ENCODE results near the gene SORCS2. TPM values are rescaled to one million over a fixed set of nuclear protein-coding genes. Genes with fewer than 3 reads are reported as not detected.

Gene SORCS2
- total RNA-seq, 4 donors from 2014 or later, result 1.1 to 2.5 (median 2.0) TPM

GRCh38 chr4:7343950-7344349 lies 151.6 kb downstream of the SORCS2 start:
- intact Hi-C loops (cut with DNase I), result no loop called here
- TF ChIP-seq POLR2A (IDR thresholded peaks at IDR 0.05) (no peak), CTCF (IDR thresholded peaks at IDR 0.05) (no peak)
- no peak for DNase-seq
- H3K27me3 ChIP-seq, result no peaks in the 10 kb centered on the region
- 57% methylated on average over 7 of the region's 8 CpGs; no CpG with 5 or more reads in 1 of the 2 donors for WGBS, 2 donors
- peaks cover 0 to 12% (median 0%) of the 10 kb centered on the region in 3 donors for H3K4me1 ChIP-seq
- no peaks in the 10 kb centered on the region for H3K36me3 ChIP-seq
- H3K27ac ChIP-seq, result no peak overlapping the region
- peaks cover 0 to 4% (median 0%) of the 10 kb centered on the region in 3 donors for H3K9me3 ChIP-seq
- no peak overlapping the region for H3K4me3 ChIP-seq

DNA sequence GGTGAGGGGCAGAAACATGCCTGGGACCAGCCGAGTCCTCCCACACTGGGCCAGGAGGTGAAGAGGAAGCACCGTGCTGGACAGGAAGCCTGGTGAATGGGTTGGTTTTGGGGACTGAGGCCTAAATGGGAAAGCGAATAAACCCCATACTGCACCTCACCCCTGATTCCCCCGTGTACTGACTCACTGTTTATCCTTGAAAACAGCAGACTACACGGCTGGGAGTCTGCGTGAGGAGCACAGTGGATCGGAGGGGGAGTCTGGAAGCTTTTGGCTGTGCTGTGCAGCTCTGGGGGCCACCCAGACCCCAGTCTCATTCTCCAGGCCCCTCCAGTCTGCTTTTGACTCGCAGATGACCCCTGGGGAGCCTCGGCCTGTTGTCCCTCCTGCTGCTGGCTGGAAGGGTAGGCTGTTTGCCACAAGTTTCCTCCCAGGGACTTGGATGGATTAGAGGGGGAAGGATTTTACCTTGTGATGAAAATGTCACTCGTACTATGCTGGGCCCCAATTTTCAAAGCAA lies 152.4 kb downstream of the SORCS2 start:
- 67 to 75% methylated on average over 8 to 10 of the region's 10 CpGs for WGBS, 2 donors

DNA sequence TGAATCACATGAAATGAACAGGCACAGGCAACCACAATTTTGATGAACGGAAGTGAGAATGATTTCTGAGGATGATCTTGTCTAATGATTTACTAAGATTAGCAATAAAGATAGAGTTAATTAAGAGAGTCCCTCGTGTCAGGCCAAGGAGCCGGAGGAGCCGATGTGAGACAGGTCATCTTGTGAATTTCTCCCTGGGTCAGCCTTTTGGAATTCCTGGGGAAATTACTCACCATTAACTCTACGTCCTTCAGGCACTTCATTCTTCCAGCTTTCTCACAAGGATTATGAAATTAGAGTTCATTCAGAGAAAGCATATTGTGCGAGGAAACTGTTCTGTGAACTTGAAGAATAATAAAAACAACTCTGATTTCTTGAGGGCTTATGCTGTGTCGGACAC lies 155.6 kb downstream of the SORCS2 start:
- DNase-seq, result no peak
- Histone ChIP-seq H3K27me3 (no peaks in the 10 kb centered on the region), H3K4me3 (no peak overlapping the region), H3K27ac (no peak overlapping the region), H3K4me1 (peaks cover 0 to 12% (median 0%) of the 10 kb centered on the region in 3 donors), H3K9me3 (peaks cover 0 to 4% (median 0%) of the 10 kb centered on the region in 3 donors), H3K36me3 (no peaks in the 10 kb centered on the region)
- intact Hi-C loops (cut with DNase I), result no loop called here
- TF ChIP-seq POLR2A (IDR thresholded peaks at IDR 0.05), result no peak
- TF ChIP-seq CTCF (IDR thresholded peaks at IDR 0.05), result no peak
- WGBS, 2 donors, result 82 to 83% methylated on average over 7 of the region's 7 CpGs

More for the DNA sequence above, 152.4 kb downstream of the SORCS2 start:
- peaks cover 0 to 4% (median 0%) of the 10 kb centered on the region in 3 donors for H3K9me3 ChIP-seq
- no peak for TF ChIP-seq POLR2A (IDR thresholded peaks at IDR 0.05)
- TF ChIP-seq CTCF (IDR thresholded peaks at IDR 0.05), result no peak
- peaks cover 0 to 12% (median 0%) of the 10 kb centered on the region in 3 donors for H3K4me1 ChIP-seq
- no peak for DNase-seq
- H3K36me3 ChIP-seq, result no peaks in the 10 kb centered on the region
- H3K4me3 ChIP-seq, result no peak overlapping the region
- no peak overlapping the region for H3K27ac ChIP-seq
- intact Hi-C loops (cut with DNase I), result no loop called here
- no peaks in the 10 kb centered on the region for H3K27me3 ChIP-seq

DNA sequence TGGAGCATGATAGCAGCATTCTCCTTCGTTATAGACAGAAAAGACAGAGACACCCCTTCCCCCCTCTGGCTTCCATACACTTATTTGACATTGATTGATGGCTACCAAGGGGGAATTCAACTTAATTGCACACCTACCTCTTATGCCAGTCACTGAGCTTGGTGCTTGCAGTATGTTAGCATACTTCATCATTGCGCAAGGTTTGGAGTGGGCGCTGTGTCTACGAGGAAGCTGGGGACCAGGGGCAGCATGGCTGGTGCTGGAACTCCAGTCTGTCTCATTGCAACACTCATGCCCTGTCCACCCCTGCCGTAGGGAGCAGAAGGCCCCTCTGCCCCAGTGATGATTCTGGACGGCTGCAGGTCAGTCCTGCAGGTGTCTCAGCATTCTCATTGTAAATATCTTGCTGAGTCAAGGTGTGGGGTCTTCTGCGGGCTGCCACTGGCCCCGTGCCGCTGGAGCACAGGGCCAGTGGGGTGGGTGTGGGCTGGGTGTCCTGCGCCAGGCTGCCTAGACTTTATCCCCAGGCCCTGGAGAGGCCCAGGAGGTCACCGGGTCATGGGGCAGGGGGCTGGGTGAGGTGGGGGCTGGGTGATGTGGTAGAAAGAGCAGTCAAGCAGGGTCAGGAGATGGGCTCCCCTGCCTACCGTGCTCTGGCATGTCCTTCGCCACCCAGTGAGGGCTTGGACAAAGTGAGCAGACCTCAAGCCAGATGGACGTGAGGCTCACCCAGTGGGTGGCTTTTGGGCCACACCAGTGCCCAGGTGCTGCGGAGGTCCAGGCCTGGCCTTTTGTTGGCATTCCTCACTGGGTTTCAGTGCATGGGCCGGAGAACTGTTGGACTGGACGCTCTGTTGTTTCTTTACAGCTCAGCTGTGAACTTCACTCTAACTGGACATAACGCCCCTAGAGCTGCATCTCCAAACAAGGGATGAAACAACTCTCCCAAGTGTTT lies 156.9 kb downstream of the SORCS2 start:
- no peak overlapping the region for H3K4me3 ChIP-seq
- peaks cover 0 to 5% (median 0%) of the 10 kb centered on the region in 3 donors for H3K4me1 ChIP-seq
- 70 to 93% methylated on average over 3 to 12 of the region's 18 CpGs for WGBS, 2 donors
- no peaks in the 10 kb centered on the region for H3K36me3 ChIP-seq
- no peak for TF ChIP-seq CTCF (IDR thresholded peaks at IDR 0.05)
- TF ChIP-seq POLR2A (IDR thresholded peaks at IDR 0.05), result no peak
- no peak overlapping the region for H3K27ac ChIP-seq
- no peak for DNase-seq
- intact Hi-C loops (cut with DNase I), result no loop called here
- H3K9me3 ChIP-seq, result peaks cover 0 to 4% (median 0%) of the 10 kb centered on the region in 3 donors
- H3K27me3 ChIP-seq, result no peaks in the 10 kb centered on the region

- no peak overlapping the region for H3K27ac ChIP-seq
- WGBS, 2 donors, result 29 to 76% methylated on average over 1 to 4 of the region's 6 CpGs
- H3K4me3 ChIP-seq, result no peak overlapping the region
- peaks cover 0 to 4% (median 0%) of the 10 kb centered on the region in 3 donors for H3K9me3 ChIP-seq
- TF ChIP-seq POLR2A (IDR thresholded peaks at IDR 0.05) (no peak), CTCF (IDR thresholded peaks at IDR 0.05) (no peak)
- H3K36me3 ChIP-seq, result no peaks in the 10 kb centered on the region
- H3K27me3 ChIP-seq, result no peaks in the 10 kb centered on the region
- intact Hi-C loops (cut with DNase I), result no loop called here
- H3K4me1 ChIP-seq, result no peaks in the 10 kb centered on the region
- no peak for DNase-seq
Measured at GRCh38 chr4:7350396-7350795, 158.1 kb downstream of the SORCS2 start.

Data from esophagus squamous epithelium (tissue), 5 donors.